ENCODE results near the gene GRM5.
"Not testable (repeated sequence)": the region's sequence is repeated elsewhere in the genome, so short reads cannot be mapped to it uniquely, and the experiment has no call there.

DNA sequence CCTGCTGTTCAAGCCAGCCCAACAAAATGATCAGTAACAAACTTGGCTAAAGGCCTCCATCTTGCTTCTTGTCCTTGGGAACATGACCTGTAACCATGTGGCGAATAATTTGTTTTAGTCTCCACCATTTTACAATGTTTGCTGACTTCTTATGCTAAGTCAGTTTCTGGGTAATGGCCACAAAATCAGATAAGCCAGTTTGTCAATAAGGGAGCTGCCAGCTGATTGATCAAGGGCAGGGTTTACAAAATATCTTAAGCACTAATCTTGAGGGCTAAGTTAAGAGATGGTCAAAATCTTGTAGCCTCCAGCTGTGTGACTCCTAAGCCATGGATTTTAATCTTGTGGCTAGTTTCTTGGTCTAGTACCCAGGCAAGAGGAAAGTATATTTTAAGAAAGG is 176.9 kb downstream of the GRM5 start:
- TF ChIP-seq EZH2 (IDR thresholded peaks at IDR 0.05; ENCODE audit: insufficient read depth, poor library complexity, severe bottlenecking); EZH2phosphoT487 (IDR thresholded peaks at IDR 0.05; ENCODE audit: insufficient read depth, low read depth): not testable (repeated sequence)

All from GM23248 (cell line).